ENCODE results near the gene TRAPPC13. TPM values are rescaled to one million over a fixed set of nuclear protein-coding genes. Genes with fewer than 3 reads are reported as not detected.

TRAPPC13 gene
- total and polyA plus RNA-seq, 4 donors = 11.6 to 19.1 (median 17.6) TPM

DNA sequence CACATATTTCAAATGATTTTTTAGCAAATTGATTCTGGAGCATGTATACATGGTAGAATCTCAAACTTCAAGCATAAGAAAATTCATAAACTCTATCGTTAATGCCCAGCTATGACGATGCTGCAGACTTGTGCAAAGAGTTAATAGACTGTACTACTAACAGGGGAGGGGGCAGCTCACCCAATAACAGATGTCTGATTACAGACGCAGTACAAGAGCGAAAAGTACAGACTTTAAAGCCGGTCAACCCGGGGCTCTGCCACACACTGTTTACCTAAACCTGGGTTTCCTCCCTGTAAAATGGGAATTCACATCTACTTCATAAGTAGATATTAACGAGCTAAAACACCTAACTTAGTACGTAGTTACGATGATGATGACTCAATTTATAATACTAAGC lies 1.3 kb upstream of the TRAPPC13 start:
- no peaks in the 10 kb centered on the region for H3K4me1 ChIP-seq (ENCODE audit: control insufficient read depth in 1 of 2, insufficient read depth in 2 of 2, low read length in 2 of 2)
- intact Hi-C loops (cut with DNase I) = loop anchor here in 1 of 2 donors (10.0 kb wide), 1 partner anchor 521 kb away; the partner anchor contains the start of gene SREK1
- no peak for ATAC-seq (ENCODE audit: low FRiP score)

DNA sequence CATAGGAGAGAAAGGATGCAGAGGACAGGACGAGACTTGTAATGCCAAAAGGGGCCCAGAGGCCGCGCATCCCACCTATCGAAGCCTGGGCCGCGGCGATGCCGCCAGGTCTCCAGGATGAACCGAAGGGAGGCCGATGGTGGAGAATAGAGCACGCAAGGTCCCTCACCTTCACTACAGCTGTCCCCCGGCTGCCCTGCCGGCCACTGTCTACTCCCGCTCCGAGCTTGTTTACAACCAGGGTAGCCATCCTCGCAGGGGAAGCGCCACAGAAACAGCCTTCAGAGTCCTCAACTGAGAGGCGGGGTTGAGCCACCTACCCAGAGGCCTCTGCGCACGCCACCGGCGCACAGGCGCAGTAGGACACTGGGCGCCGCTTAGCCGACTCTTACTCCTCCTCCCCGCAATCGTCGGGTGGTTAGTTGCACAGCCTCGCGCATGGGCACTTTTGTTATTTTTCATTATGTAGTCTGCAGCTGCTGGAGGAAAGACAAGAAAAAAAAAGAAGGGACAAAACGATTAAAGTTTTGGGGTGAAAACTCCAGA lies 729 bp upstream of the TRAPPC13 start, which contains the start of gene TRIM23:
TRIM23 (minus strand) TSS at position 309 of the 546 bp plus-strand sequence; CDS start at position 250, 59 bp downstream.
- peak within 1 kb of the TSS; percentile 38 to 89 for H3K27ac ChIP-seq (ENCODE audit: low read depth in 1 of 2, low read length in 2 of 2)
- peak within 1 kb of the TSS; percentile 90 to 99 for H3K4me3 ChIP-seq (ENCODE audit: low read length in 2 of 2)
- peak; percentile 95 for DNase-seq
- intact Hi-C loops (cut with DNase I) = loop anchor here (2.0 to 10.0 kb wide), 3 partner anchors 61 to 521 kb away; partner anchors contain the start of genes CENPK (in 1 of the 2), ERBIN (in 1 of the 2), PPWD1 (in 1 of the 2) and SREK1 (in 1 of the 2)
- H3K4me1 ChIP-seq (ENCODE audit: control insufficient read depth in 1 of 2, insufficient read depth in 2 of 2, low read length in 2 of 2) = no peaks in the 10 kb centered on the region
- no peaks in the 10 kb centered on the region for H3K36me3 ChIP-seq (ENCODE audit: control insufficient read depth in 1 of 2, insufficient read depth in 2 of 2, low read length in 1 of 2)
- no peaks in the 10 kb centered on the region for H3K27me3 ChIP-seq (ENCODE audit: control insufficient read depth in 1 of 2, insufficient read depth in 2 of 2, low read length in 1 of 2)
- WGBS, 2 donors = 0% methylated on average over 32 of the region's 32 CpGs
- no peaks in the 10 kb centered on the region for H3K9me3 ChIP-seq (ENCODE audit: control insufficient read depth, low read length)
- ATAC-seq (ENCODE audit: low FRiP score) = peak; percentile 99

More for the DNA sequence above, 1.3 kb upstream of the TRAPPC13 start:
- Histone ChIP-seq H3K27ac (ENCODE audit: low read depth in 1 of 2, low read length in 2 of 2) (no peak overlapping the region), H3K27me3 (ENCODE audit: control insufficient read depth in 1 of 2, insufficient read depth in 2 of 2, low read length in 1 of 2) (no peaks in the 10 kb centered on the region), H3K36me3 (ENCODE audit: control insufficient read depth in 1 of 2, insufficient read depth in 2 of 2, low read length in 1 of 2) (no peaks in the 10 kb centered on the region), H3K4me3 (ENCODE audit: low read length in 2 of 2) (peak overlapping the region; percentile 90 to 93), H3K9me3 (ENCODE audit: control insufficient read depth, low read length) (no peaks in the 10 kb centered on the region)
- DNase-seq = no peak
- WGBS, 2 donors = 1 to 4% methylated on average over 9 of the region's 9 CpGs

DNA sequence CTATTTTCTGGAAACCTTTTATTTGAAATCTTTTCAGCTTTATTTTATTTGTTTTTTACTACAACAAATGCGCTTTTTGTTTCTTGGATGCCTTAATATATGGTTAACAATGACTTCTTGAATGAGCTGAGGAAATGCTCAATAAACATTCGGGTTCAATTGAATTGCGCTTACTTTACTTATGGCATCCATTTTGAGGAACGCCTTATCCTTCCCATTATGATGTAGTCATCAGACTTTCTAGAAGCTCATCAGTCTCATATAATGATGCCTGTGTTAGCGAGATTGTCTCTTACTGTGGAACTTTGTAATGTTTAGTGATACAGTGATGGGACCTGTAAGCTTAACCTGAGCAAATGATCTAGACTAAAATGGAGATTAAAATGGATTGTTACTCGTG lies 916 bp downstream of the TRAPPC13 start:
- Histone ChIP-seq H3K4me3 (ENCODE audit: low read length in 2 of 2) (no peak overlapping the region), H3K9me3 (ENCODE audit: control insufficient read depth, low read length) (no peaks in the 10 kb centered on the region), H3K36me3 (ENCODE audit: control insufficient read depth in 1 of 2, insufficient read depth in 2 of 2, low read length in 1 of 2) (peaks cover 0 to 3% of the 10 kb centered on the region in 2 donors), H3K4me1 (ENCODE audit: control insufficient read depth in 1 of 2, insufficient read depth in 2 of 2, low read length in 2 of 2) (no peaks in the 10 kb centered on the region), H3K27me3 (ENCODE audit: control insufficient read depth in 1 of 2, insufficient read depth in 2 of 2, low read length in 1 of 2) (no peaks in the 10 kb centered on the region), H3K27ac (ENCODE audit: low read depth in 1 of 2, low read length in 2 of 2) (no peak overlapping the region)
- intact Hi-C loops (cut with DNase I) = loop anchor here (2.0 to 10.0 kb wide), 3 partner anchors 63 to 519 kb away; partner anchors contain the start of genes CENPK (in 1 of the 2), ERBIN (in 1 of the 2), PPWD1 (in 1 of the 2) and SREK1 (in 1 of the 2)
- ATAC-seq (ENCODE audit: low FRiP score) (no peak), DNase-seq (no peak)
- WGBS, 2 donors = 65 to 72% methylated on average over 6 of the region's 6 CpGs

DNA sequence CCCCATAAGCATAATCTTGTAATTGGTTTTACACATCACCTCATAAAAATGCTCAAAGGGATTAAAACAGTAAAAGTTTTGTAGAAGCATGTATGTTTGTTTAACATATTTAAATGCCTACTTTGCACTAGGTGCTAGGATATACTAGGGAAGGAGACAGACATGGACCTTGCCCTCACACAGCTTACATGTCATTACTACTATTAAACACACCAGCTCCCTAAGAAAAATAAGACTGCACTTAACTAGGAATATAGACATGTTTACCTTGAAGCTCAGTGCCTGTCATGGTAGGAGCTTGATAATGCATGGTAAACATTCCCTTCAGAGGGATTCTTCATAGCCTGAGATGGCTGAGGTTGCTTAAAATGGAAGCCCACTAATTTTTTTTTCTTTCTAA lies 6.2 kb downstream of the TRAPPC13 start:
- intact Hi-C loops (cut with DNase I) = no loop called here
- H3K9me3 ChIP-seq (ENCODE audit: control insufficient read depth, low read length) = no peaks in the 10 kb centered on the region
- no peak overlapping the region for H3K4me3 ChIP-seq (ENCODE audit: low read length in 2 of 2)
- no peak for ATAC-seq (ENCODE audit: low FRiP score)
- peaks cover 0 to 3% of the 10 kb centered on the region in 2 donors for H3K36me3 ChIP-seq (ENCODE audit: control insufficient read depth in 1 of 2, insufficient read depth in 2 of 2, low read length in 1 of 2)
- no peaks in the 10 kb centered on the region for H3K27me3 ChIP-seq (ENCODE audit: control insufficient read depth in 1 of 2, insufficient read depth in 2 of 2, low read length in 1 of 2)
- DNase-seq = no peak
- no peak overlapping the region for H3K27ac ChIP-seq (ENCODE audit: low read depth in 1 of 2, low read length in 2 of 2)
- no peaks in the 10 kb centered on the region for H3K4me1 ChIP-seq (ENCODE audit: control insufficient read depth in 1 of 2, insufficient read depth in 2 of 2, low read length in 2 of 2)

DNA sequence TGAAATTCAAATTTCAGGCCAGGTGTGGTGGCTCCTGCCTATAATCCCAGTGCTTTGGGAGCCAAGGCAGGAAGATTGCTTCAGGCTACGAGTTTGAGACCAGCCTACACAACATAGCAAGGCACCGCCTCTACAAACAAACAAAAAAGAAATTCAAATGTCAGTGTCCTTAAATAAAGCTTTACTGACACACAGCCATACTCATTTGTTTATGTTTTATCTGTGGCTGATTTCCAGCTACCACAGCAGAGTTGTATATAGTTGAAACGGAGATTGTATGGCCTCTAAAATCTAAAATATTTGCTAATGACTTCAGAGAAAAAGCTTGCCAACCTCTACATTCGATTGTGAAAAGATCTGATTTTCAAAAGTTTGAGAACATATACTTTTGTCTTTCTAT lies 15.4 kb downstream of the TRAPPC13 start:
- Histone ChIP-seq H3K4me3 (ENCODE audit: low read length in 2 of 2) (no peak overlapping the region), H3K9me3 (ENCODE audit: control insufficient read depth, low read length) (no peaks in the 10 kb centered on the region), H3K4me1 (ENCODE audit: control insufficient read depth in 1 of 2, insufficient read depth in 2 of 2, low read length in 2 of 2) (no peaks in the 10 kb centered on the region), H3K36me3 (ENCODE audit: control insufficient read depth in 1 of 2, insufficient read depth in 2 of 2, low read length in 1 of 2) (no peaks in the 10 kb centered on the region), H3K27ac (ENCODE audit: low read depth in 1 of 2, low read length in 2 of 2) (no peak overlapping the region), H3K27me3 (ENCODE audit: control insufficient read depth in 1 of 2, insufficient read depth in 2 of 2, low read length in 1 of 2) (no peaks in the 10 kb centered on the region)
- 84 to 95% methylated on average over 4 of the region's 4 CpGs for WGBS, 2 donors
- no peak for DNase-seq
- no peak for ATAC-seq (ENCODE audit: low FRiP score)
- intact Hi-C loops (cut with DNase I) = no loop called here

DNA sequence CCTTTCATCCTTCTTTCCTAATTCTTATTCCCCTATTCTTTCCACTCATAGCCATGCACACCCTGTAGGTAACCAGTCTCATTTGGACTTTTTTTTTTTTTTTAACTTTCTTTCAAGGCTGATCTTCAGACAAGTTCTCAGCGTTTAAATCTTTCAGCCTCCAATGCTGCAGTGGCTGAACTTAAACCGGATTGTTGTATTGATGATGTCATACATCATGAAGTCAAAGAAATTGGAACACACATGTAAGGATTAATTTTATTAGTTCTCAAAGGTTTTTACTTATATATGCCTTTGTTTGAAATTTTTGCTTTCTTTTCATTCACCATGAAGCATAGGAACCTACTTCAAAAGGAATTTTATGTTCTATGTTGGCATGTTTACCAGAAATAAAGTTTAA lies 22.1 kb downstream of the TRAPPC13 start:
- WGBS, 2 donors = 82 to 83% methylated on average over 2 of the region's 2 CpGs
- H3K36me3 ChIP-seq (ENCODE audit: control insufficient read depth in 1 of 2, insufficient read depth in 2 of 2, low read length in 1 of 2) = no peaks in the 10 kb centered on the region
- ATAC-seq (ENCODE audit: low FRiP score) = no peak

DNA sequence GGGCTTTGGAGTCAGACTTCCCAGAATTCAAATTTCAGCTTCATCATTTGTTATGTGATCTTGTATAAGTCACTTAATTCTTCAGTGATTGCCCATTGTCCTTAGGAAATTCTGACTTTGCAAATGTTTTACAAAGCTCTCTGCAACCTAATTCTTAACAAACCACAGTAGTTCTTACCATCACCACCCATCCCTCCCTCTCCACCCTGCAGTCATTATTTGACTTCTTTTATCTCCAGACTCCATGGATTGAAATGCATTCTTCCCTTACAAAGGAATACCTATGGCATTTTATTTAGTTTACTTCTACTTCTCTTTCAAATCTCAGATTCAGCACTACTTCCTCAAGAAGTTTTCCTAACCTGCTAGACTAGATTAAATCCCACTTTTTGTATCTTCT lies 23.1 kb downstream of the TRAPPC13 start:
- no peak overlapping the region for H3K4me3 ChIP-seq (ENCODE audit: low read length in 2 of 2)
- H3K4me1 ChIP-seq (ENCODE audit: control insufficient read depth in 1 of 2, insufficient read depth in 2 of 2, low read length in 2 of 2) = no peaks in the 10 kb centered on the region
- ATAC-seq (ENCODE audit: low FRiP score) (no peak), DNase-seq (no peak)
- H3K27ac ChIP-seq (ENCODE audit: low read depth in 1 of 2, low read length in 2 of 2) = no peak overlapping the region
- intact Hi-C loops (cut with DNase I) = no loop called here
- H3K27me3 ChIP-seq (ENCODE audit: control insufficient read depth in 1 of 2, insufficient read depth in 2 of 2, low read length in 1 of 2) = no peaks in the 10 kb centered on the region
- no peaks in the 10 kb centered on the region for H3K9me3 ChIP-seq (ENCODE audit: control insufficient read depth, low read length)
- no peaks in the 10 kb centered on the region for H3K36me3 ChIP-seq (ENCODE audit: control insufficient read depth in 1 of 2, insufficient read depth in 2 of 2, low read length in 1 of 2)

More for the DNA sequence above, 22.1 kb downstream of the TRAPPC13 start:
- Histone ChIP-seq H3K27me3 (ENCODE audit: control insufficient read depth in 1 of 2, insufficient read depth in 2 of 2, low read length in 1 of 2) (no peaks in the 10 kb centered on the region), H3K27ac (ENCODE audit: low read depth in 1 of 2, low read length in 2 of 2) (no peak overlapping the region), H3K4me3 (ENCODE audit: low read length in 2 of 2) (no peak overlapping the region), H3K9me3 (ENCODE audit: control insufficient read depth, low read length) (no peaks in the 10 kb centered on the region), H3K4me1 (ENCODE audit: control insufficient read depth in 1 of 2, insufficient read depth in 2 of 2, low read length in 2 of 2) (no peaks in the 10 kb centered on the region)
- intact Hi-C loops (cut with DNase I) = no loop called here
- no peak for DNase-seq

DNA sequence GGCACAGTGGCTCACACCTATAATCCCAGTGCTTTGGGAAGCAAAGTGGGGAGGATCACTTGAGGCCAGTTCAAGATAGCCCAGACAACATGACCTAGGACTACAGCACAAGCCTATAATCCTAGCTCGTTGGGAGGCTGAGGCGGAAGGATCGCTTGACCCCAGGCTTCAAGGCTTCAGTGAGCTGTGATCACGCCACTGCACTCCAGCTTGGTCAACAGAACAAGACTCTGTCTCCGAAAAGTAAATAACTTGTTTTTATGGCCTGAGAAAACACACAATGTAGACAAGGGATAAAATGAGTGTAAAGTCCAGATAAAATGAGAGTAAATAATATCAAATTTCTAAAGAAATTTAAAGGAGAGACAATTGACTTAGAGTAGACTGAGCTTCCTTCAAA lies 26.3 kb downstream of the TRAPPC13 start:
- Histone ChIP-seq H3K9me3 (ENCODE audit: control insufficient read depth, low read length) (no peaks in the 10 kb centered on the region), H3K4me3 (ENCODE audit: low read length in 2 of 2) (no peak overlapping the region), H3K36me3 (ENCODE audit: control insufficient read depth in 1 of 2, insufficient read depth in 2 of 2, low read length in 1 of 2) (no peaks in the 10 kb centered on the region), H3K4me1 (ENCODE audit: control insufficient read depth in 1 of 2, insufficient read depth in 2 of 2, low read length in 2 of 2) (no peaks in the 10 kb centered on the region), H3K27me3 (ENCODE audit: control insufficient read depth in 1 of 2, insufficient read depth in 2 of 2, low read length in 1 of 2) (no peaks in the 10 kb centered on the region), H3K27ac (ENCODE audit: low read depth in 1 of 2, low read length in 2 of 2) (no peak overlapping the region)
- WGBS, 2 donors = 76 to 88% methylated on average over 5 of the region's 5 CpGs
- intact Hi-C loops (cut with DNase I) = no loop called here
- DNase-seq (no peak), ATAC-seq (ENCODE audit: low FRiP score) (no peak)

DNA sequence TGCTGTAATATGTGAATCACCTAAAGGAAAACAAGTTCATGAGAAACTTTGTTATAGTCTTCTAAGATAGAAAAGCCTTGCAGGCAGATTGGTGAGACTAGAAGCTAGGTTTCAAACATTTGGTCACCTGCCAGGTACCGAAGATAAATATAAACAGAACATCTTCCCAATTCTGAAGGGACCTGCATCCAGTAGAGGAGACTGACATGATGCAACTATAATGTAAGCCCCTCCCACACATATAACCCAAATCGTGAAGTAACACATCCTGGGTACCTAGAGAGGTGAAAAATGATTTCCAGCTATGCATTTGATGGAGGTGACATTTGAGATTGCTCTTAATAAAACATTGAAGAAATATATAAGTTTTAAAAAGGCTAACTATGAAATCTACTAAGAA lies 29.9 kb downstream of the TRAPPC13 start:
- Histone ChIP-seq H3K9me3 (ENCODE audit: control insufficient read depth, low read length) (no peaks in the 10 kb centered on the region), H3K36me3 (ENCODE audit: control insufficient read depth in 1 of 2, insufficient read depth in 2 of 2, low read length in 1 of 2) (no peaks in the 10 kb centered on the region), H3K4me3 (ENCODE audit: low read length in 2 of 2) (no peak overlapping the region), H3K27me3 (ENCODE audit: control insufficient read depth in 1 of 2, insufficient read depth in 2 of 2, low read length in 1 of 2) (no peaks in the 10 kb centered on the region), H3K27ac (ENCODE audit: low read depth in 1 of 2, low read length in 2 of 2) (no peak overlapping the region), H3K4me1 (ENCODE audit: control insufficient read depth in 1 of 2, insufficient read depth in 2 of 2, low read length in 2 of 2) (no peaks in the 10 kb centered on the region)
- ATAC-seq (ENCODE audit: low FRiP score) = no peak
- intact Hi-C loops (cut with DNase I) = no loop called here
- 81 to 90% methylated on average over 2 of the region's 2 CpGs for WGBS, 2 donors
- no peak for DNase-seq
